Liver (tissue), 9 donors: Measurements from ENCODE around the gene RGL1. TPM values are rescaled to one million over a fixed set of nuclear protein-coding genes. Genes with fewer than 3 reads are reported as not detected.

ENCODE experiments used
- DNase-seq: peaks from one replicate; pipeline ENCODE4 v3.0.0-alpha.2; 2017; ENCODE audit warnings: low spot score
- H3K27ac ChIP-seq, 2 donors: one replicate each; pipeline ENCODE4 v1.7.0; 2013; ENCODE audit warnings: inconsistent platforms in 2 of 2, low read length in 2 of 2, control low read depth in 1 of 2, low read depth in 1 of 2, mild to moderate bottlenecking in 1 of 2
- H3K27me3 ChIP-seq, 4 donors: one replicate each; pipeline versions ENCODE4 v1.6.1 to v1.7.0; 2013; ENCODE audit warnings: low read length in 3 of 4, inconsistent platforms in 1 of 4, mild to moderate bottlenecking in 1 of 4, moderate library complexity in 1 of 4; ENCODE audit not compliant: control insufficient read depth in 4 of 4, insufficient read depth in 4 of 4
- H3K36me3 ChIP-seq, 4 donors: one replicate each; pipeline versions ENCODE4 v1.6.1 to v1.7.0; 2013; ENCODE audit warnings: low read length in 3 of 4, mild to moderate bottlenecking in 3 of 4, low read depth in 1 of 4, moderate library complexity in 1 of 4; ENCODE audit not compliant: control insufficient read depth in 4 of 4, insufficient read depth in 3 of 4
- H3K4me1 ChIP-seq, 4 donors: one replicate each; pipeline versions ENCODE4 v1.6.1 to v1.7.0; 2013; ENCODE audit warnings: low read length in 3 of 4, mild to moderate bottlenecking in 3 of 4, moderate library complexity in 1 of 4; ENCODE audit not compliant: control insufficient read depth in 4 of 4, insufficient read depth in 4 of 4
- H3K4me3 ChIP-seq, 3 donors: one replicate each; pipeline versions ENCODE4 v1.6.1 to v1.7.0; 2013; ENCODE audit warnings: low read length in 3 of 3, control low read depth in 1 of 3, low read depth in 1 of 3, mild to moderate bottlenecking in 1 of 3
- H3K9ac ChIP-seq, 2 donors: one replicate each; pipeline ENCODE4 v1.7.0; 2013; ENCODE audit warnings: low read length in 2 of 2, mild to moderate bottlenecking in 2 of 2, moderate library complexity in 2 of 2, control low read depth in 1 of 2, low read depth in 1 of 2
- H3K9me3 ChIP-seq, 4 donors: one replicate each; pipeline versions ENCODE4 v1.6.1 to v1.7.0; 2013; ENCODE audit warnings: low read length in 3 of 4; ENCODE audit not compliant: control insufficient read depth in 4 of 4
- ATF3 ChIP-seq: IDR thresholded peaks from 2 replicates; pipeline ENCODE4 v1.6.1; 2016; ENCODE audit warnings: antibody characterized with exemption
- CTCF ChIP-seq: fragments of 150-350 bp; IDR thresholded peaks from 2 replicates; pipeline ENCODE4 v1.5.1; 2017; ENCODE audit warnings: improper control_type of control experiment, low read depth, low read length; ENCODE audit not compliant: missing input control
- EGR1 ChIP-seq, 2 donors: IDR thresholded peaks; 2 replicates each; pipeline ENCODE4 v1.6.1; 2016 to 2018; ENCODE audit warnings: antibody characterized with exemption in 2 of 2, low read depth in 2 of 2
- FOXA1 ChIP-seq: IDR thresholded peaks from 2 replicates; pipeline ENCODE4 v1.6.1; 2016; ENCODE audit warnings: antibody characterized with exemption
- FOXA2 ChIP-seq: IDR thresholded peaks from 2 replicates; pipeline ENCODE4 v1.6.1; 2016; ENCODE audit warnings: antibody characterized with exemption
- GABPA ChIP-seq, 2 donors: IDR thresholded peaks in 1 of 2; conservative IDR thresholded peaks in 1 of 2; 2 replicates each; pipeline ENCODE4 v1.6.1; 2016; ENCODE audit warnings: antibody characterized with exemption in 2 of 2, mild to moderate bottlenecking in 1 of 2, moderate library complexity in 1 of 2
- HNF4A ChIP-seq, 2 donors: conservative IDR thresholded peaks; 2 replicates each; pipeline ENCODE4 v1.6.1; 2016; ENCODE audit warnings: antibody characterized with exemption in 2 of 2, mild to moderate bottlenecking in 2 of 2
- HNF4G ChIP-seq: IDR thresholded peaks from 2 replicates; pipeline ENCODE4 v1.6.1; 2016; ENCODE audit warnings: antibody characterized with exemption
- JUND ChIP-seq, 2 donors: IDR thresholded peaks; 2 replicates each; pipeline ENCODE4 v1.6.1; 2016; ENCODE audit warnings: antibody characterized with exemption in 2 of 2
- MAX ChIP-seq: IDR thresholded peaks from 2 replicates; pipeline ENCODE4 v1.6.1; 2016; ENCODE audit warnings: antibody characterized with exemption
- NR2F2 ChIP-seq: IDR thresholded peaks from 2 replicates; pipeline ENCODE4 v1.6.1; 2016; ENCODE audit warnings: antibody characterized with exemption
- RAD21 ChIP-seq, 2 donors: IDR thresholded peaks; 2 replicates each; pipeline ENCODE4 v1.6.1; 2016; ENCODE audit warnings: antibody characterized with exemption in 2 of 2, mild to moderate bottlenecking in 2 of 2
- REST ChIP-seq: IDR thresholded peaks from 2 replicates; pipeline ENCODE4 v1.6.1; 2016; ENCODE audit warnings: antibody characterized with exemption, mild to moderate bottlenecking
- RXRA ChIP-seq, 2 donors: IDR thresholded peaks; 2 replicates each; pipeline ENCODE4 v1.6.1; 2017 to 2018; ENCODE audit warnings: antibody characterized with exemption in 2 of 2, mild to moderate bottlenecking in 1 of 2
- SP1 ChIP-seq: IDR thresholded peaks from 2 replicates; pipeline ENCODE4 v1.6.1; 2018; ENCODE audit warnings: antibody characterized with exemption, mild to moderate bottlenecking
- TAF1 ChIP-seq: conservative IDR thresholded peaks from 2 replicates; pipeline ENCODE4 v1.6.1; 2016; ENCODE audit warnings: antibody characterized with exemption, mild to moderate bottlenecking
- YY1 ChIP-seq: IDR thresholded peaks from 2 replicates; pipeline ENCODE4 v1.6.1; 2016; ENCODE audit warnings: antibody characterized with exemption, mild to moderate bottlenecking
- ZBTB33 ChIP-seq: IDR thresholded peaks from 2 replicates; pipeline ENCODE4 v1.6.1; 2016; ENCODE audit warnings: antibody characterized with exemption
- WGBS: extraction: QIAGEN DNeasy Blood & Tissue Kit; methylation state at CpG from one replicate; pipeline ENCODE4 v1.1.7; 2013; 5-methylcytosine and 5-hydroxymethylcytosine counted together
- polyA plus RNA-seq, 2 donors: library from polyadenylated mRNA; stranded (reverse) in 1 of 2; unstranded in 1 of 2; fragments of 200-250 nt in 1 of 2; fragments of >200 nt in 1 of 2; fragmentation: Nextera tagmentation in 1 of 2; extraction: Ambion mirVana in 1 of 2; gene quantifications; one replicate each; pipeline versions ENCODE4 v1.2.1 to v1.2.3, GENCODE V29; 2013 to 2015
- total RNA-seq, 2 donors: library from RNA; depleted of rRNA; stranded (reverse); fragments of >200 nt; gene quantifications; one replicate each; pipeline ENCODE4 v1.2.3, GENCODE V29; 2014
- donor health status: healthy.
- donor health status: healthy.
- donor health status: healthy.
- donor health status: healthy.
- donor health status: healthy.

The RGL1 gene
- total and polyA plus RNA-seq, 4 donors, result 3.9 to 15.3 (median 8.9) TPM

- H3K4me3 ChIP-seq, result peak overlapping the region in 1 of 3 donors; percentile 11
- 99% methylated on average over 2 of the region's 2 CpGs for WGBS
Measured at GRCh38 chr1:183801649-183802048, 3.3 kb upstream of the RGL1 start.

GRCh38 chr1:183804387-183804786 lies 533 bp upstream of the RGL1 start:
- H3K9ac ChIP-seq, result no peak overlapping the region
- no peaks in the 10 kb centered on the region for H3K27me3 ChIP-seq
- peak overlapping the region in 1 of 3 donors; percentile 54 for H3K4me3 ChIP-seq
- 51% methylated on average over 5 of the region's 5 CpGs for WGBS
- H3K27ac ChIP-seq, result peak overlapping the region; percentile 73 to 83
- H3K36me3 ChIP-seq, result no peaks in the 10 kb centered on the region
- H3K9me3 ChIP-seq, result peaks cover 0 to 10% (median under 1%) of the 10 kb centered on the region in 4 donors
- DNase-seq, result no peak
- TF ChIP-seq EGR1 (IDR thresholded peaks at IDR 0.05; ENCODE audit: low read depth in 2 of 2) (no peak), SP1 (no peak), HNF4G (no peak), HNF4A (conservative IDR thresholded peaks at IDR 0.05) (no peak), ATF3 (no peak), NR2F2 (no peak), TAF1 (no peak), YY1 (no peak), CTCF (no peak), GABPA (IDR thresholded peaks at IDR 0.05 in 1 of 2, conservative IDR thresholded peaks at IDR 0.05 in 1 of 2) (no peak), ZBTB33 (no peak), MAX (no peak), RXRA (IDR thresholded peaks at IDR 0.05) (no peak), FOXA2 (no peak), RAD21 (IDR thresholded peaks at IDR 0.05) (no peak), REST (no peak), FOXA1 (no peak), JUND (IDR thresholded peaks at IDR 0.05) (no peak)
- H3K4me1 ChIP-seq, result peaks cover 2 to 13% (median 6%) of the 10 kb centered on the region in 4 donors

More at GRCh38 chr1:183801649-183802048, 3.3 kb upstream of the RGL1 start:
- Histone ChIP-seq H3K4me1 (peaks cover 2 to 13% (median 6%) of the 10 kb centered on the region in 4 donors), H3K36me3 (no peaks in the 10 kb centered on the region), H3K9me3 (peaks cover 0 to 10% (median under 1%) of the 10 kb centered on the region in 4 donors), H3K9ac (no peak overlapping the region), H3K27ac (no peak overlapping the region), H3K27me3 (no peaks in the 10 kb centered on the region)
- TF ChIP-seq RAD21 (IDR thresholded peaks at IDR 0.05), result no peak
- no peak for TF ChIP-seq NR2F2
- TF ChIP-seq EGR1 (IDR thresholded peaks at IDR 0.05; ENCODE audit: low read depth in 2 of 2), result no peak
- DNase-seq, result no peak
